IPS DF 4.7 (cell line): ENCODE measurements around the gene PEX16.

Experiments
- DNase-seq: peaks from one replicate; pipeline ENCODE4 v3.0.0-alpha.2; 2013; ENCODE audit warnings: low spot score; ENCODE audit errors: extremely low read depth

PEX16 gene

DNA sequence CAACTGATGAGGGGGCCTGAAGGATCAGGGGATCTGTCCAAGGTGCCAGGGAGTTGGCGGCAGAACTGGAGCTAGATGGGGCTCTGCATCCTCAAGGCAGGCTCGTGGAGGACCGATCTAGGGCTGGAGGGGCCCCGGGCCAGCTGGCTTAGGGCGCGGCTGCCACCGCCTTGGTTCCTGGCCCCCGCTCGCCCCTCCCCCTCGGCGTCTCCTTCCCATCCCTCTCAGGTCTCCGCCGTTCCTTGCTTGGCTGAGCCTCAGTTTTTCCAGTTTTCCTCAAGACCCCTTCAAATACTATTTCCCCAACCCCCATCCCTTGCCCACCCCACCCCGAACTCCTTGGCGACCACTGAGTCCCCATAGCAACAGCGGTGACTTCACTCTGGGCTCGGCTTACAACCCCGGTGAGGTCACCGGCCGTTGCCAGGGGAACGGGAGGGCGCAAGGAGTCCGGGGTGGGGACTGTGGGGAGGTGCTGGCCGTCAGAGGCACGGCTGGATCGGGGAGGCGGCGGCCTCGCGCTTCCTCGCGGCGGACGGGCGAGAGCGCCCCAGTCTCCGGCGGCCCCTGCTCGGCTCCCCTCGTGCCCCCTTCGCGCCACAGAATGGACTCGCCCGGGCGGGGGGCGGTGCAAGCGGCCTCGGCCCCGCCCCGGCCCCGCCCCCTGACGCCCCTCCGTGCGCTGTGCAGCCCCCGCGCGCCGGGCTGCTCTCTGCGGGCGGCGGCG lies 18.1 kb downstream of the PEX16 start:
- DNase-seq, result no peak

DNA sequence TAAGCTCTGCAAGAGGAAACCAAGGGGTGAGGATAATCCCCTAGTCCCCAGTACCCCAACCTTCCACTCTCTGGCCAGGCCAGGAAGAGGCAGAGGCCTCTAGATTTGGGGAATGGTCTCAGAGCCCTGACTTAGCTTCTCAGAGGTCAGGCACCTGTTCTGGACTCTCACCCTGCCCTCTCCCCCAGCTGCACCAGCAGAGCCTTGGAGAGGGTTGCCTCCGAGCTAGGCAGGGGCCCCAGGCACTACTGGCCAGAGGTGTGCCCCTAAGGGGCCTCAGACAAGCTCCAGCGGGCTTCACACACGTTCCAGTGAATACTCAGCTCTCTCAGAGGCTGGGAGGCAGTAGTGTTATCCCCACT lies 18.6 kb downstream of the PEX16 start:
- no peak for DNase-seq

DNA sequence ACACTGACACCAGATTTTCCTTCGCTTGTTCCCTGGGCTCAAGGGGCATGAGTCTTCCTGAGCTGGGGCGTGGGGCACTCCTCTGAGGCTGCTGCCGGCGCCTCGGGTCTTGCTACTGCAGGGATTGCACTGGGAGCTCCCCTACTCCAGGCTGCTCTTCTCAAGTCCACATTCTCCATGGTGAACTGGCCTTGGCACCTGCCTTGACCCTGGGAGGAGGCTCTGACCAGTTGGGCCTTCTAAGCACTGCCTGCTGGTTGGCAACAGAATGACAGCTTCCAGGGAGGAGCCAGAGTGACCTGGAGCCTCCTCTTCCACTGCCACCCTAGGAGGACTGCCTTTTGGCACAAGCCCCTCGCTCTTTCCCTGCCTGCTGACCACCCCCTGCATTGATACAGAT lies 20.1 kb downstream of the PEX16 start:
- DNase-seq, result no peak

DNA sequence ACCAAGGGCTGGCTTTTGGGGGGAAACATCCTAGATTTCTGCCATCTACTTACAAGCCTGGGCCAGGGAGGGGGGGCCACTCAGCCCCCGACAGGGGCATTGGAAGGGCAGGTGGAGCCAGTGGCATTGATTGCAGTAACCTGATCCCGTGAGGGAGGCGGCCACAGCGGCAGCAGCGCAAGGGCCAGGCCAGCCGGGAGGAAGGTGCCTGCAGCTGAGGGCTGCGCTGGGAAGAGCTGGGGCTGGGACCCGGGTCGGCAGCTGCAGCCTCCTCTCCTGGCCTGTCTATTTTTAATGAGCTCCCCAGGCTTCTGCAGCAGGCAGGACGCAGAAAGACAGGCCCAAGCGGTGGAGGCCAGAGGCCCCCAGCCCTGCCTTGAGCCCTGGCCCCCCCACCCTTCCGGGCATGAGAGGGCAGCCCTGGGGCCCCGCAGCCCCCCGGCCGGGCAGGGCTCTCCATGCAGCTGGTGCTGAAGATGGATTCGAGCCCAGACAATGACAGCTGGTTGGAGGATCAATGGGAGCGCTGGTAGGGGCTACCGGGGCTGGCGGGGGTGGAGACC lies 21.2 kb downstream of the PEX16 start:
- DNase-seq, result no peak

DNA sequence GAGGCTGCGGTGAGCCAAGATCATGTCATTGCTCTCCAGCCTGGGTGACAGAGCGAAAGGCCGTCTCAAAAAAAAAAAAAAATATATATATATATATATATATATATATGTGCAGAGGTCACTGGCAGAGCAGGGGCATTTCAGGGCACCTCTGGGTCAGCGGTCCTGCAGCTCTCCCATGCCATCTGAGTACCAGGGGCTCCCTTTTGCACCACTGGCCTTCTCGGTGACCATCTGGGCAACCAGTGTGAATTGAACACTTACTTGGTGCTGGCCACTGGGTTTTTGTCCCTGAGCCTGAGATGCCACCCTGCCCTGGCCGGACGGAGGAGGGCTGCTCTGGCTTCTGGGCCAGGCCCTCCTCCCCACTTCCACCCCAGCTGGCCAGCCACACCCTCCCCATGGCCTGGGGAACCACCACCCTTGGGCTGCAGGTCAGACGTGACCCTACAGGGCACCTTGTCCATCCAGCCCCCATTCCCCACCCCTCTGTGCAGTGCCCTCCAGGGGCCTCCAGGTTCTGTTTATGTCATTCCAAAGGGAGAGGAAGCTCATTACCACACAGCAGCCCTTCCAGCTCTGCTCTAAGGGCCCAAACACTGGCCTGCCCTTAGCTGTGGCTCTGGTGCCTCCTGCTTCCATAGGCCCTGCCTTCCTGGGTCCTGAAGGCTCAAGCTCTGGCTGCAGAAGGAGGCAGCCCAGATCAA lies 22.0 kb downstream of the PEX16 start:
- no peak for DNase-seq

DNA sequence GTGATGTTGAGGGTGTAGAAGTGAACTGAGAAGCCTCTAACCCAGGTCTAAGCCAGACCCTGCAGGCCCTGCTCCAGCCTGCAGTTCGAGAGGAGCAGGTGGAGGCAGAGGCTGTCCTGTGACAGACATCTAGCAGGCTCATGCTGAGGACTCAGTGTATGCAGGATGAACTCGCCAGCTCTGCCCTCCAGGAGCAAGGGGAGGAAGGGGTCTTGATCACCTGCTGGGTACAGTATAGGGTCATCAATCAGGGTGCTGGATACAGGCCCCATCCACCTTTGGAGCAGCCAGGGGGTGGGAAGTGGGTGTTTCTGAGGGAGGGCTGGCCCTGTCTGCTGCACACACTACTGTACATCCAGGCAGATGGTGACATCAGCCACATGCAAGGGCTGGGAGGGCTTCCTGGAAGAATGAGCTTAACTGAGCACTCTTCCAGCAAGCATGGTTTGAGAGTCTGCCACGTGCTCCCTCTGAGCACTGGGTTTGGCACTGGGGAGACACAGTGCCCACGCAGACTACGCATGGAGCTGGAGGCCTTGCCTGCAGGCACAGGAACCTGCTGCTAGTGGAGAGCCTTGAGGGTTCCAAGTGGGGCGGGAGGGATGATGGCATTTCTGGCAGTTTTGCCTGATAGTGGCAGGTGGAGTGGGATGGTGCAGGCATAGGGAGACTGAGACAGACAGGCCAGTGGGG lies 23.0 kb downstream of the PEX16 start:
- no peak for DNase-seq

DNA sequence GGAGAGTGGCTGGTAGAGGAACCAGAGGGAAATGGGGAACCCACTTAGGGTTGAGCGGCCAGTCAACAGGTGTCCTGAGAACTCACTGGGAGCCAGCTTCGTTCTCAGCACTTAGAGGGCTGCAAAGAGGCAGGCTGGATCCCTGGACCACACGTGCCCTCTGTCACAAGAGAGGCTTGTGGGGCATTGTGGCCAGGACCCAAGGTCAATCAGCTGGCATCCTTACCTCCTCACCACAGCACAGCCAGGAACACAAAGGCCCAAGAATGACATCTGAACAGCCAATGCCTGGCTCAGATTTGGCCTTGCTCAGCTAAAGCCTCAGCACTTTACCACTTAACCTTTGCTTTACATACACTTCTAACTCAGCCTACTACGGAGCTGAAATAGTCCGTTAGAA lies 24.8 kb downstream of the PEX16 start:
- no peak for DNase-seq

DNA sequence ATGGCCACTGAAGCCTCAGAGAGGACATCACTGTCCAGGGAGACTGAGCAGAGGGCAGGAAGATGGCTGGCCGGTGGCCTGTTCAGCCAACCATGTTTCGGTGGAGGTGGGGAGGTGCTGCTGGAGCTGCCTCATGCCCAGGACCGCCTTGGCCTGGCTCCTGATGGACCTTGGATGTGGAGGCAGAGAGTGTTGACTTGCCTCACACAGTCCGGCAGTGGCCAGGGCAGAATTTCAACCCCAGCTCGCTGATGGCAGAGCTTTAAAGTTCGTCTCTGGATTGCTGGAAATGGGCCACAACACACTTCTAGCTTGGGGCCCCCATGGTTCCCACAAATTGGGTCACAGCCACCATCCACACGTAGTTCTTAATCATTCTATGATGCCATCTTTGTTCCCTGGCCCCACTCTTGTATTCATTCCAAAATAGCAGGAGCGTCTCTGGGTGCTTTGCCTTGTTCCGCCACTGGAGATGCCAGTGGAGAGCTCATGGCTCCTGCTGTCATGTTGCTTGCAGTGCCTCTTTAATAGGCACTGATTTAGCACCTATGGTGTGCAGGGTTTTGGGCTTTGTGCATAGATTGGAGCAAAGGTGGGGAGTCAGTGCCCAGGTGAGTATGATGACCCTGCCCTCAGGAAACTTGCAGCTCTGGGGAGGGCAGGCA lies 26.7 kb downstream of the PEX16 start:
- no peak for DNase-seq

DNA sequence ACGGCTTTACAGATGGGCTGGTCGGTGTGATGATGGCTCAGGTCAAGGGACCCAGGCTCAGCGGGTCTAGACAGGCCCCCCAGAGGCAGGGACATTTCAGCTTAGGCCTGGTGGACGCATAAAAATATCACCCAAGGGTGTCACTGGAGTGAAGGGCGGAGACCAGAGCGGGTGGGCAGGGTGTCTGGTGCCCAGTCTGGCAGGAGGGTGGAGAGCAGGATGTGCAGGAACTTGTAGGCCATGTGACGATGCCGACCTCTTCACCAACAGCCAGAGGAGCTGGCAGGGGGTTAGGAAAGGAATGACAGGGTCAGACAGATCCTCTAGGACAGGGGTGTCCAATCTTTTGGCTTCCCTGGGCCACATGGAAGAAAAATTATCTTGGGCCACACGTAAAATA lies 27.7 kb downstream of the PEX16 start:
- no peak for DNase-seq

DNA sequence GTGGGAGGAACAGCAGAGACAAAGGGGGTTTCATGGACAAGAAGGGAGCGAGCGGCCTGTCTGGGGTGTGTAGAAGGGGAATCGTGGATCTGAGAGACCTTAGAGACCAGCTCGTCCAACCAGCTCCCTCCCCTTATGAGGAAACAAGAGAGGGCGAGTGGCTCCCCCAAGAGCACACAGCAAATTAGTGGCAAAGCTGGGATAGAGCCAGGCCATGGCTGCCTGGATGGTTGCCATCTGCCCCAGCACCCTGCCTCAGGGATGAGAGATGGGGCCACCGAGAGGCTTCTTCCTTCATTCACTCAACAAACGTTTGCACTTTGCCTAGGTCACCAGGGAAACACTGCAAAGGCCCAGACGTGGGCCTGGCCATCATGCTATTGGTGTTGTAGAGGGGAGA lies 28.1 kb downstream of the PEX16 start:
- DNase-seq, result no peak

DNA sequence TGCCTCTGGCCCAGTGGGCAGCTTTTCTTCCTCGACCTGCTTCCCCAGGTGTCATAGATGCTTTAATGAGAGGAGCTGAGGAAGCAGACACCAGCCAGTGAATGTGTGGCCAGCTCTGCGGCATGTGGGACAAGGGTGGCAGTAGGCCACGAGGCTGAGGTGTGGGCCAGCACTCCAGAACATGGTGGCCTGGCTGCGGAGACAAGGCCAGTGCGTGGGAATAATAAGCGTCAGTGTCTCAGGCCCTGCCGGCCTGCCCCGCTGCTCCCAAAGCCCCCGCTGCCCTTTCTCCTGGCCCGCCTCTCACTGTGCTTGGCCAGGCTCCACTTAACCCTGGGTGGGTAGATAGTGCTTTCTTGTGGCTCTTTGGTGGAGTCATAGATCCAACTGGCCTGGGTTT lies 30.1 kb downstream of the PEX16 start:
- DNase-seq, result no peak

DNA sequence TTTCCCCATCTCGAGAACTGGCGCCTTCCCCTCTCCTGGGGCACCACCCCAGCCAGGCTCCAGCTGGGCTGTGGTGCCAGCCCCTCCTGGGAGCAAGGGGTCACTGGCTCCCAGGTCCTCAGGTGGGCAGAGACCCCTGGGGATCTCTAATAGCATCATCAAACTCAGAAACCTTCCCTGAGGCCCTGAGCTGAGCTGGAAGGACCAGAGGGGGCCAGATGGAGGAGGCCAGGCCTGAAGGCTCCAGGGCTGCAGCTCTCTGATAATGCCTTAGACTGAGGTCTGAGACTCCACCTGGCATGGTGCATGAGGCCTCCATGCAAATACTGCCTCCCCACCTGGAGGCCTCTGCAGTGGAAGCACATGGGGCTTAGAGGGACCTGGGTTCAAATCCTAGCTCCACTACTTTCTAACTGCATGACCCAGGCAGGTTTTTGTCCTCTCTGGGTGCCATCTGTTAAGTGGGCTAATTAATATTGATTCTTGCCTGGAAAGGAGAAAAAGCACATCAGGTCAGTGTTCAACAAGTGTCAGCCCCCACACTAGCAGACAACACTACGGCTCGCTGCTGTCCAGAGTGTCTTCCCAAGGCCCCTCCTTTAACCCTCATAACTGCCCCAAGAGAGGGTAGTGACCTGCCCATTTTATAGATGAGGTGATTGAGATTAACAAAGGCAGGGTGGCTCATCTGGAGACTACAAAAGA lies 30.7 kb downstream of the PEX16 start:
- no peak for DNase-seq

DNA sequence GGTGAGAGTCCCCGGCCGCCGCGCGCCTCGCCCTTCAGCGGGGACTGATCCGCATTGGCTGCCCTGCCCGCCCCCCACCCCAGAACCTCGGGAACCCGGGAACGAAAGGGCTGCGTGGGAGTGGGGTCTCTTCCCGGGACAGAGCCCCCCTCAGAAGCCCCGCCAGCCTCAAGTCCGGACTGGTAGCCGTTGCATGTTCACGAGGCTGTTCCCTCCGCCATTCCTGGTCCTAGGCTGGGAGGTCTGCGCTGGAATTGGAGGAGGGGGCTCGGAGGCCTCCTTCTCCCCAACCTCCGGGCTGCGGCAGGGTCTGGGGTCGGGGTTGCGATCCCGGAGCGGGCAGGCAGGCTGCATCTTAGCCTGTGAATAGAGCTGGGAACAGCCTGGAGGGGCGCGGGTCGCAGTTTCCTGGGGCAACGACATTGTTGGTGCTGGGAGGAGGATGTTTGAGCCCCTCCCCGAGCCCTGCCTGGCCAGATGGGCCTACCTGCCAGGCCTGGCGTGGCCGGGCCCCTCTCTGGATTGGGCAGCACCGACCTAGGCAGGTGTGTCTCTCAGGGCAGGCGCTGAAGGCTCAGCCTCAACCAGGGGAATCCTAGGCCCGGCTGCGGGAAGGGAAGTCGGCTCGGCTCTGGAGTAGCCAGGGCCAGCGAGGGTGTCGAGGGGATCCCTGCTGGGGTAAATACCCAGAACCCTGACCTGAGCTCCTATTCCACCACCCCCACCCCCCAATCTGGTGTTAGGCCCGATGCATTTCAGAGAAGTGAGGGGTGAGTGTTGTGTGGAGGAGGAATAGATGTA lies 31.6 kb downstream of the PEX16 start:
- no peak for DNase-seq

DNA sequence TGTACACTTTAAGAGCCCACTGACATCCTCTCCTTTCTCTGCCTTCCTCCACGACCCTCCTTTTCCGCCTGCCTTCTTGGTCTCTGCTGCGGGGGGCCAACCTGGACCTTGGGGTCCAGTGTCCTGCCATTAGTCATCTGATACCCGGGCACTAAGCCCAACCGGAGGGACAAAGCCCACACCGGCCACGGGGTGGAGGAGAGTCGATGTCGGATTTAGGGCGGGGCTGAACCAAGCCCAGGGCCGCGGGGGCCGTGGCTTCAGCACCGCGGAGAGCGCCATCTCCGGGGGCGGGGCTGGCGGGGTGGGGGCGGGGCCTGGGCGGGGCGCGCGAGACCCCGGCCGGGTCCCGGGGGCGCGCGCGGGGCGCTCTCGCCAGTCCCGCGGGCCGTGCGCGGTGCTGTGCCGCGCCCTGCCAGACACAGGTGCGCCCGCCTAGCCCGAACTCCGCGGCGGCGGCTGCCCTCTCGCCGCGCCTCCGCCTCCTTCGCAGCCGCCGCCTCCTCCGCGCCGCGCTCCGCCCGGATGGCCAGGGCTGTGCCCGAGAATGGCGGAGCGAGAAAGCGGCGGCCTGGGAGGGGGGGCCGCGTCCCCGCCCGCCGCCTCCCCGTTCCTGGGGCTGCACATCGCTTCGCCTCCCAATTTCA lies 32.3 kb downstream of the PEX16 start, which contains the start of gene MAPK8IP1:
Gene MAPK8IP1 (plus strand): TSS at position 378 of the 647 bp plus-strand sequence. CDS start 170 bp downstream, at position 548.
- no peak for DNase-seq

DNA sequence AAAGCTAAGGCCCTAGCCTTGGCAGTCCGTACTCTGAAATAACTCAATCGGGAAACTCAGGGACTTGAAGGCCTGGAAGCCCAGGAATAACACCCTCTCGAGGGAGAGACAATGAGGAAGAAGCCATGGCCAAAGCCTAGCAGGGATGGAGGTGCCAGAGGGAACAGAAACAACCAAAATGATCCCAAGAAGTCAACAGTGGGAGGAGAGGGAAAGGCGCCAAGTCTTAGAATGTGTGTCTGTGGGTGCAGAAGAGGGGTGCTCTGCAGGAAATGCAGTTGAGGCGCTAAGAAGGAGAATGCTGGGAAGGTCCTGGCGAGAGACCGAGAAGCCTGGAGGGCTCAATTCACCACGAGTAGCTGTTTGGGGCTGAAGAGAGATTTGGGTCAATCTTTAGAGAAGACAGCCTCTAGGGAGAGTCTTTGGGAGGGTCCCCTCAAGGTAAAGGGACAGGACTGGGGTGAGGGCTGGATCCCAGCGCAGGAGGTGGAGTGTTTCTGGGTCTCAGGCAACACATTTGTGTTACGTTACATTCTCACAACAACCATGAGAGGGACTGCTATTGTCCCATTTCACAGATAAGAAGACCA lies 33.0 kb downstream of the PEX16 start:
- DNase-seq, result no peak

DNA sequence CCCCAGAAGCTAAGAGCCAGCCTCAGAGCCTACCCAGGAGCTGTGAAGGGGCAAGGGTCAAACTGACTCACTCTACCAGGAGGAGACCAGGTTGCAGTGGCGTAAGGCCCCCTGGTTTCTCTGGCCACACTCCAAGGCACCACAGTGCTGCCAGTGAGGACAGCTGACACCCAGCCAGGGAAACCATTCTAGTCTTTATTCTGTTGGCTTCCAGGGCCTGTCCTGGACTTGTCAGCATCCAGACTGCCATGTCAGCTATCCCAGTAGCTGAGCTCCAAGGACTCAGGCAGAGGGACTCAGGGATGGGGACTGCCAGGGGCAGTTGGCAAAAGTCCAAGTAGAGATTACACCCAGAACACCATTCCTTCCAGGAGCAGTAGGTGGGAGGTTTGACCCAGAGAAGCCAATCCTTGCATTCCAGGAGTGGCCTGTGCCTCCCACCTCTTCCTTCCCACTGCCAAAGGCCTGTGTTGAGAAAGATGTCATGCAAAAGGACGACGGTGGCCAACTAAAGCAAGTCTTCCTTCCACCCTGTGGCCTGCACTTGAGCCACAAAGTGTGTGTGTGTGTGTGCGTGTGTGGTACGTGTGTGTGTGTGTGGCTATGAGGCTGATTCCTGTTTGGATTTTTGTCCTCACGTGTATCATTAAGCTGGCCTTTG lies 35.8 kb downstream of the PEX16 start:
- no peak for DNase-seq

DNA sequence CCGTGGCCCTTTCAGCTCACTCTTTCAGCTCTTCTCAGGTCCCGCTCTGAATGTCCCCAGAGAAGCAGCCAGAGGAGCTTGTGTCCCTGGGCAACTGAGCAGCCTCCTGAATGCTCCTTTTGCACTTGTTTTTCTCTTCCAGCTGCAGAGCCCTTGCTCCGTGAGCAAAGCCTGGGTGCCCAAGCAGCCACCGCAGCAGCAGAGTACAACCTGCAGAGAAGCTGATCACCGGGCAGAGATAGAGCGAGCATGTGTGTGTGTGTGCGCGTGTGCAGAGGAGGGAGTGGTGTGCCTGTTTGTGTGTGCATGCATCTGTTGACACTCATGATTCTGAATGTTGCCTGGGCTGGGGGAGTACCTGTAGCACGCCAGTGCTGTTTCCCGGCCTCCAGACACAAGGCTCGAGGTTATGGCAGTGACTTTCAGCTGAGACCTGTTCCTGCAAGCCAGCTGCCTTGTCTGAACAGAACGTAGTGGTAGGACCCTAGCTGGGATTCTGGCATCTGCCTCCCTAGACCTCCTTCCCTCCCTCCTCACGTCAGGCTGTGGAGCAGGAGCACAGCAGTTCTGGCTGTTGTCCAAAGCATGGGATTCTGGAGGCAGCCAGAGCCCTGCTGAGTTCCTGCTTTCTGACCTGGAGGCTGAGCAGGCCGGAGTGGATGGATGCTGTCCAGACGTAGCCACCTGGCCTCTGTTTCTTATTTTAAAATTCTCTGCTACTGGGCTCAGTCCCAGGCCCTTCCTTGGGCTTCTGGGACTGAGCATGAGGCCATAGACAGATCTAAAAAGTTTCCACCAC lies 36.7 kb downstream of the PEX16 start:
- no peak for DNase-seq
